HG02885 (cell line): ENCODE data around the gene EFEMP1.
"Not testable (repeated sequence)": the region's sequence is repeated elsewhere in the genome, so short reads cannot be mapped to it uniquely, and the experiment has no call there.

Source experiments
- ATAC-seq: cut with Tn5 transposase; IDR thresholded peaks from one replicate; pipeline ENCODE4 v1.9.1; 2021; ENCODE audit warnings: mild to moderate bottlenecking; ENCODE audit not compliant: unreplicated experiment, poor library complexity

The EFEMP1 gene

DNA sequence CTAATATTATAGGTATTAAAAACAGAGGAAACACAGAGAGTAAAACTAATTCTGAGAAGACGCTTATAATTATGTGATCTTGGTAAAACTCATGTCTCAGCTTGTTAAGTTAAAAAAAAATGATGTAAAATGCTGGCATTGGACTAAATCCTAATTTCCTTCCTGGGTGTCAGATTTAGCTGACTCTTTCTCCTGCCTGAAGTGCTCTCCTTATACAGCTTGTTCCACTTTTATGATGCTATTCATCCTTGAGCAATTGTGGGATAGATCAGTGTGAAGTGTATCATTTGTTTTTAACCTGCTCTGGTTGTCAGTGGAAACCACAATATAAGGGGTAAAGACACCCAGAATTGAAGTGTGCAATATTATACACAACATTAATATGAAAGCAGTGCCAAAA is 84.9 kb downstream of the EFEMP1 start:
- no peak for ATAC-seq

DNA sequence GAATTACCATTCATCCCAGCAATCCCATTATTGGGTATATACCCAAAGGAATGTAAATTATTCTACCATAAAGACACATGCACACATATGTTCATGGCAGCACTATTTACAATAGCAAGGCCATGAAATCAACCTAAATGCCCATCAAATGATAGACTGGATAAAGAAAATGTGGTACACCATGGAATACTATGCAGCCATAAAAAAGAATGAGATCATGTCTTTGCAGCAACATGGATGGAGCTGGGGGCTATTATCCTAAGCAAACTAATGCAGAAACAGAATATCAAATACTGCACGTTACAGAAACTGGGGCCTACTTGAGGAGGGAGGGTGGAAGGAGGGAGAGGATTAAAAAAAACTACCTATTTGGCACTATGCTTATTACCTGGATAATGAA is 85.5 kb downstream of the EFEMP1 start:
- ATAC-seq = not testable (repeated sequence)

DNA sequence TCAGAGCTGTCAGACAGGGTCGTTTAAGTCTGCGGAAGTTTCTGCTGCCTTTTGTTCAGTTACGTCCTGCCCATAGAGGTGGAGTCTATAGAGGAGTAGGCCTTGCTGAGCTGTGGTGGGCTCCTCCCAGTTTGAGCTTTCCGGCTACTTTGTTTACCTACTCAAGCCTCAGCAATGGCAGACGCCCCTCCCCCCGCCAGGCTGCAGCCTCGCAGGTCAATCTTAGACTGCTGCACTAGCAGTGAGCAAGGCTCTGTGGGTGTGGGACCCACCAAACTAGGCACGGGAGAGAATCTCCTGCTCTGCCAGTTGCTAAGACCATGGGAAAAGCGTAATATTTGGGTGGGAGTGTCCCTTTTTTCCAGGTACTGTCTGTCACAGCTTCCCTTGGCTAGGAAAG is 86.5 kb downstream of the EFEMP1 start:
- ATAC-seq = no peak

DNA sequence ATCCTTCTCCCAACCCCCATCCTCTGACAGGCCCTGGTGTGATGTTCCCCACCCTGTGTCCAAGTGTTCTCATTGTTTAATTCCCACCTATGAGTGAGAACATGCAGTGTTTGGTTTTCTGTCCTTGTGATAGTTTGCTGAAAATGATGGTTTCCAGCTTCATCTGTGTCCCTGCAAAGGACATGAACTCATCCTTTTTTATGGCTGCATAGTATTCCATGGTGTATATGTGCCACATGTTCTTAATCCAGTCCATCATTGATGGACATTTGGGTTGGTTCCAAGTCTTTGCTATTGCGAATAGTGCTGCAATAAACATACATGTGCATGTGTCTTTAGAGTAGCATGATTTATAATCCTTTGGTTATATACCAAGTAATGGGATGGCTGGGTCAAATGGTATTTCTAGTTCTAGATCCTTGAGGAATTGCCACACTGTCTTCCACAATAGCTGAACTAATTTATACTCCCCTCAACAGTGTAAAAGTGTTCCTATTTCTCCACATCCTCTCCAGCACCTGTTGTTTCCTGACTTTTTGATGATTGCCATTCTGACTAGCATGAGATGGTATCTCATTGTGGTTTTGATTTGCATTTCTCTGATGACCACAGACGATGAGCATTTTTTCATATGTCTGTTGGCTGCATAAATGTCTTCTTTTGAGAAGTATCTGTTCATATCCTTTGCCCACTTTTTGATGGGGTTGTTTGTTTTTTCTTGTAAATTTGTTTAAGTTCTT is 91.7 kb downstream of the EFEMP1 start:
- not testable (repeated sequence) for ATAC-seq

DNA sequence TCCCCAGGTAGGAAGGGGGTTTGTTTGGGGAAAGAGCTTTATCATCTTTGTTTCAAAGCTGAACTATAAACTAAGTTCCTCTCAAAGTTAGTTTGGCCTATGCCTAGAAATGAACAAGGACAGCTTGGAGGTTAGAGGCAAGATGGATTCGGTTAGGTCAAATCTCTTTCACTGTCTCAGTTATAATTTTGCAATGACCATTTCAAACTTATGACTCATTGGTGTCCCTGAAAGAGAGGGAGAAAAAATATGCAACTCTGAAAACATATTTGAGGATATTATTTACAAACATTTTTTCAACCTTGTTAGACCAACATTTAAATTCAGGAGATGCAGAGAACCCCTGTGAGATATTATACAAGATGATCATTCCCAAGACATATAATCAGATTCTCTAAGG is 95.7 kb downstream of the EFEMP1 start:
- ATAC-seq = no peak

DNA sequence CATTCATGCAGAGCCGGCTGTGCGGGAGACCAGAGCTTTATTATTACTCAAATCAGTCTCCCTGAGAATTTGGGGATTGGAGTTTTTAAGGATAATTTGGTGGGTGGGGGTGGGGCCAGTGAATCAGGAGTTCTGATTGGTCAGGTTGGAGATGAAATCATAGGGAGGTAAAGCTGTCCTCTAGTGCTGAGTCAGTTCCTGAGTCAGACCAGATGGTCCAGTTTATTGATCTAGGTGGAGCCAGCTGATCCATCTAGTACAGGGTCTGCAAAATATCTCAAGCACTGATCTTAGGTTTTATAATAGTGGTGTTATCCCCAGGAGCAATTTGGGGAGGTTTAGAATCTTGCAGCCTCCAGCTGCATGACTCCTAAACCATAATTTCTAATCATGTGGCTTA is 96.2 kb downstream of the EFEMP1 start:
- ATAC-seq = not testable (repeated sequence)

DNA sequence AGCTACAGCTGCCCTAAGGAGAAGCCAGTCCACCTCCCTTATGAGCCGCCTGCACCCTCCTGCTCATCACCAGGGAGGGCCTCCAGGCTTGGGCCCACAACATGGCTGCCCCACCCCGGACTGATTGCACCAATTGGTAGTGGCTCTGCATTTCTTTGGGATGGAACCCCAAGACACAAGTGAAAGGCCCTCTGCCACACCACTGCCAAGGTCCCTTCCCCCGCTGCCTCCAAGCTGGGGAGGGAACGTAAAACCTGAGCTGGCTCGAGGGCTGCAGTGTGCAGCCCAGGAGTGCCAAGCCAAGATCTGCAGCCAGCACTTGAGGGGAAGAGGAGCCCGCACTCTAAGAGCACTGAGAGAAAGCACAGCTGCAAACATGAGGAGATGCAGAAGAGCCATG is 97.3 kb downstream of the EFEMP1 start:
- no peak for ATAC-seq

DNA sequence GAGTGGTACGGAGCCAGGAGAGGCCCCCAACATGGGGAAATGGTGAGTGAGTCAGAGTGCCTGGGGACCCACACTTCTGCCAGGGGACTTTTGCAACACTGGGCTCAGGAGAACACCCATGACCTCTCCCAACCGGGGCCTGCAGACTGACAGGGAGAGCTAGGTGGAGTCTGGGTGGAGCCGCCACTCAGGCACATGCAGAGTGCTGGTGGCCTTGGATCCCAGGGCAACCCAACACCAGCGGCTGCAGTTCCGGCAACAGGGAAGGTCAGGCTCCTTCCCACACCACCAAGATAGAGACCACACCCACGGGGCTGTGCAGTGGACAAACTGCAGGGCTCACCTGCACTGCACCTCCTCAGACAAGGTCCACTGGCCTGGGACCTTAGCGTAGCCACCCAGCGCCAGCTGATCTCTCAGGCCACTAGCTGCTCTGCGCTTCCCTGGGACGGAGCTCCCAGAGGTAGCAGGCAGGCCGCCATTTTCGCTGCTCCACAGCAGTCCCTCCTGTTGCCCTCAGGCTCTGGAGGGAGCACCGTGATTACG is 99.0 kb downstream of the EFEMP1 start:
- ATAC-seq = no peak
